T-helper 2 cell (primary cell): ENCODE results near the gene REEP6.

Source experiments
- DNase-seq, 5 experiments: peaks; one replicate each; pipeline versions ENCODE4 v3.0.0 to v3.0.0-alpha.2; 2012 to 2022

The REEP6 gene

DNA sequence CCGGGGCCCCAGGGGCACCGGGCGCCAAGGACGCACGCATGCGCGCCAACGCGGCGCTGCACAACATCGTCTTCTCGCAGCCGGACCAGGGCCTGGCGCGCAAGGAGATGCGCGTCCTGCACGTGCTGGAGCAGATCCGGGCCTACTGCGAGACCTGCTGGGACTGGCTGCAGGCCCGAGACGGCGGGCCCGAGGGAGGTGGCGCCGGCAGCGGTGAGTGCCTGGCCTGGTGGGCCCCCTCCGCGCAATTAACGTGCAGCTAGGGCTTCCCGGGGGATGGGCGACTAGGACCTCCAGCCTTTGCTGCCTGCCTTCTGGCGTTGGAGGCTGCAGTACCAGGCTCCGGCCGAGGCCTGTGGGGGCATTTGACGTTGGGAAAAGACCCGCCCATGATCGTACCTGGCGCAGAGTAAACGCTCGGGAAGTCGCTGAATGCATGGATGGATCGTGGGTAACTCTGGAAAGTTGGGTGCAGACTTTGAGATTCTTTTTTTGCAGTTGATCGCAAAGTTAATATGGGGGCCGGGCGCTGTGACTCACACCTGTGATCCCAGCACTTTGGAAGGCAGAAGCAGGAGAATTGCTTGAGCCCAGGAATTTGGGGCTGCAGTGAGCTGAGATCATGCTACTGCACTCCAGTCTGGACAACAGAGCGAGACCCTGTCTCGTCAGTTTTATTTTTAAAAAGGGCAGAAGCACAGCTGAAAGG is 33.8 kb upstream of the REEP6 start:
- no peak for DNase-seq

DNA sequence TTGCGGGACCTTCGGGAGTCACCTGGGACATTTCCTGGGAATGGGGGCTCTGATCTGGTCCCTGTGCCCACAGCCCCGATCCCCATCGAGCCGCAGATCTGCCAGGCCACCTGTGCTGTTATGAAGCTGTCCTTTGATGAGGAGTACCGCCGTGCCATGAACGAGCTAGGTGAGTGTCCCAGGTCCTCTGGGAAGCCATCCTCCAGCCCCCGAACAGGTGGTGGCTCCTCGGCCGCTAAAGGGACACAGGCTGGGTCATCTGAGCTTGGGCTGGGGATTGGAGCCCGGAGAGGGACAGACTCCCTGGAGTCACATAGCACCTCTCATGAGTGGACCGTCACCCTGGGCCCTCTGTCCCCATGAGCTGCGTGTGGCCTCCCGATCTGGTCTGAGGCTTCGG is 33.1 kb upstream of the REEP6 start:
- DNase-seq: no peak

DNA sequence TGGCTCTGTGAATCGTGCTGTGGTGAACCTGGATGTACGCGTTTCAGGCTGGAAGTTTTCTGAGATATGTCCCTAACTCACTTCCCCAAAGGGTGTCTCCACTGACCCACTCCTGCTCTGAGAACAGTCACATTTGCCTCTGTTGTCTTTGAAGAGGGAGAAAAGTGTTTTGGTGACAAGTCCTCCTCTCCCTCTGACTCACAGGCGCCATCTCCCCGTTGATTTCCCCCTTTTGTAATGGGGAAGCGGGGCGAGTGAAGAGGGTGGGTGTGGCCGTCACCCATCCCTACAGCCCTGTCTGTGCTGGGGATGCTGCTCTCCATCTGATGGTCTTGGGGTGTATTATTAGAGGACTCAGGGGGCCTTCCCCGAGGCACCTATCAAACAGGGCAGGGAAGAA is 31.5 kb upstream of the REEP6 start:
- DNase-seq: no peak

DNA sequence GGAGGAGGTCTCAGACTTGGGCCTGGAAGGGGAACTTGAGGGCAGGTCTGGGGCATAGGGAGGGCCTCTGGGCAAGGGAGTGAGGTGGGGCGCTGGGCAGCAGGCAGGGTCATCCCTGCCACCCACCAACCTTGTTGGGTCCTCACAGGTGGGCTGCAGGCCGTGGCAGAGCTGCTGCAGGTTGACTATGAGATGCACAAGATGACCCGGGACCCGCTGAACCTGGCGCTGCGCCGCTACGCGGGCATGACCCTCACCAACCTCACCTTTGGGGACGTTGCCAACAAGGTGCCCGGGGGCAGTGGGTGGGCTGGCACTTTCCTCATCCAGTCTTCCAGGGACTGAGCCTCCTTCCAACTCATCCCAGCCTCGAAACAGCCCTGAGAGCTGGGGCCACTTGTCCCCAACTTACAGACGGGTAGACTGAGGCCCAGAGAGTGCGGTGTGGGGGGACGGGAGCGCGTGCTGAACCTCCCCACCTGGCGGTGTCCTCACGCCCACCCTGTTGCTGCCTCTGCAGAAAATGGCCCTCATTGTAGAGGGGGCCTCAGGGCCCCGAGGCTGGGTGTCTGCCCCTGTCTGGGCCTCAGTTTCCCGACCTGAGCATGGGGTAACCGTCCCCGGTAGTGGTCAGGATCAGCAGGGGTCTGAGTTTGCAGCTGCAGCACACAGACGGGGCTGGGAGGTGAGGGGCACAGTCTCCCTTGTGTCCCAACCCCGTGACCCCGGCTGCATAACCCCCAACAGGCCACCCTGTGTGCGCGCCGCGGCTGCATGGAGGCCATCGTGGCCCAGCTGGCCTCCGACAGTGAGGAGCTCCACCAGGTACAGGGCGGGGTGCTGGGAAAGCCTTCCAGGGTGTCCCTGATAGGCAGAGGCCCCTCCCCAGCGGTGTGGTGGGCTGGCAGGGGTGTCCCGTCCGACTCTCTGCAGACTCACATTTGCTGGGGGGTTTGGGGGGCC is 30.7 kb upstream of the REEP6 start:
- DNase-seq: no peak

DNA sequence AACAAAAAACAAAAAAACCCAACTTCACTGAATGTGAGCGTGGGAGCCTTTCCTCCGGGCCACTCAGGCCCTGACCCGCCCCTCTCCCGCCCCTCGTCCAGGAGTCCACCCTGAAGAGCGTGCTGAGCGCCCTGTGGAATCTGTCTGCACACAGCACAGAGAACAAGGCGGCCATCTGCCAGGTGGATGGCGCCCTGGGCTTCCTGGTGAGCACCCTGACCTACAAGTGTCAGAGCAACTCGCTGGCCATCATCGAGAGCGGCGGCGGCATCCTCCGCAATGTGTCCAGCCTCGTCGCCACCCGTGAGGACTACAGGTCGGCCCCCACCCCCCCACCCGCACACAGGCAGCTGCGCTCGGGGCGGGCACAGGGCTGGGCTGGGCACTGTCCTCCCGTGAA is 29.1 kb upstream of the REEP6 start:
- no peak for DNase-seq

DNA sequence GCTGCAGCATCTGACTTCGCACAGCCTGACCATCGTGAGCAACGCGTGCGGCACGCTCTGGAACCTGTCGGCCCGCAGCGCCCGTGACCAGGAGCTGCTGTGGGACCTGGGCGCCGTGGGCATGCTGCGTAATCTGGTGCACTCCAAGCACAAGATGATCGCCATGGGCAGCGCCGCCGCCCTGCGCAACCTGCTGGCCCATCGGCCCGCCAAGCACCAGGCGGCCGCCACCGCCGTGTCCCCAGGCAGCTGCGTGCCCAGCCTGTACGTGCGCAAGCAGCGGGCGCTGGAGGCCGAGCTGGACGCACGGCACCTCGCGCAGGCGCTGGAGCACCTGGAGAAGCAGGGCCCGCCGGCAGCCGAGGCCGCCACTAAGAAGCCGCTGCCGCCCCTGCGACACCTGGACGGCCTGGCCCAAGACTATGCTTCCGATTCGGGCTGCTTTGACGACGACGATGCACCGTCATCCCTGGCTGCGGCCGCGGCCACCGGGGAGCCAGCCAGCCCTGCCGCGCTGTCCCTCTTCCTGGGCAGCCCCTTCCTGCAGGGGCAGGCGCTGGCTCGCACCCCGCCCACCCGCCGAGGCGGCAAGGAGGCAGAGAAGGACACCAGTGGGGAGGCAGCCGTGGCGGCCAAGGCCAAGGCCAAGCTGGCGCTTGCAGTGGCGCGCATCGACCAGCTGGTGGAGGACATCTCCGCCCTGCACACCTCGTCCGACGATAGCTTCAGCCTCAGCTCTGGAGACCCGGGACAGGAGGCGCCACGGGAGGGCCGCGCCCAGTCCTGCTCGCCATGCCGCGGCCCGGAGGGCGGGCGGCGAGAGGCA is 25.6 kb upstream of the REEP6 start:
- DNase-seq: peak in 2 of 5 experiments; percentile 31 to 53

DNA sequence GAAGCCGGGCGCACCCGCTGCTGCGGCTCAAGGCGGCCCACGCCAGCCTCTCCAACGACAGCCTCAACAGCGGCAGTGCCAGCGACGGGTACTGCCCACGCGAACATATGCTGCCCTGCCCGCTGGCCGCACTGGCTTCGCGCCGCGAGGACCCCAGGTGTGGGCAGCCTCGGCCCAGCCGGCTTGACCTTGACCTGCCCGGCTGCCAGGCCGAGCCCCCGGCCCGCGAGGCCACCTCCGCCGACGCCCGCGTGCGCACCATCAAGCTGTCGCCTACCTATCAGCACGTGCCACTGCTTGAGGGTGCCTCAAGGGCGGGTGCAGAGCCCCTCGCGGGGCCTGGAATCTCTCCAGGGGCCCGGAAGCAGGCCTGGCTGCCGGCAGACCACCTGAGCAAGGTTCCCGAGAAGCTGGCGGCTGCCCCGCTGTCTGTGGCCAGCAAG is 24.9 kb upstream of the REEP6 start:
- no peak for DNase-seq

DNA sequence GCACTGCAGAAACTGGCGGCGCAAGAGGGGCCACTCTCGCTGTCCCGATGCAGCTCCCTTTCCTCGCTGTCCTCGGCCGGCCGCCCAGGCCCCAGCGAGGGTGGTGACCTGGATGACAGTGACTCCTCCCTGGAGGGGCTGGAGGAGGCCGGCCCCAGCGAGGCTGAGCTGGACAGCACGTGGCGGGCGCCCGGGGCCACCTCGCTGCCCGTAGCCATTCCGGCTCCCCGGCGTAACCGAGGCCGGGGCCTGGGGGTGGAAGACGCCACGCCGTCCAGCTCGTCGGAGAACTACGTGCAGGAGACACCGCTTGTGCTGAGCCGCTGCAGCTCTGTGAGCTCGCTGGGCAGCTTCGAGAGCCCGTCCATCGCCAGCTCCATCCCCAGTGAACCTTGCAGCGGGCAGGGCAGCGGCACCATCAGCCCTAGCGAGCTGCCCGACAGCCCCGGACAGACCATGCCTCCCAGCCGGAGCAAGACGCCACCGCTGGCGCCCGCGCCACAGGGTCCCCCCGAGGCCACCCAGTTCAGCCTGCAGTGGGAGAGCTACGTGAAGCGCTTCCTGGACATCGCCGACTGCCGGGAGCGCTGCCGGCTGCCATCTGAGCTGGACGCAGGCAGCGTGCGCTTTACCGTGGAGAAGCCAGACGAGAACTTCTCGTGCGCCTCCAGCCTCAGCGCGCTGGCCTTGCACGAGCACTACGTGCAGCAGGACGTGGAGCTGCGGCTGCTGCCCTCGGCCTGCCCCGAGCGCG is 24.3 kb upstream of the REEP6 start:
- DNase-seq: no peak

DNA sequence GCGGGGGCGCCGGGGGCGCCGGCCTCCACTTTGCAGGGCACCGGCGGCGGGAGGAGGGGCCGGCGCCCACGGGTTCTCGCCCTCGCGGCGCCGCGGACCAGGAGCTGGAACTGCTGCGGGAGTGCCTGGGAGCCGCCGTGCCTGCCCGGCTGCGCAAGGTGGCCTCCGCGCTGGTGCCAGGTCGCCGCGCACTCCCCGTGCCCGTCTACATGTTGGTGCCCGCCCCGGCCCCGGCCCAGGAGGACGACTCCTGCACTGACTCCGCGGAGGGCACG is 23.8 kb upstream of the REEP6 start:
- DNase-seq: no peak

DNA sequence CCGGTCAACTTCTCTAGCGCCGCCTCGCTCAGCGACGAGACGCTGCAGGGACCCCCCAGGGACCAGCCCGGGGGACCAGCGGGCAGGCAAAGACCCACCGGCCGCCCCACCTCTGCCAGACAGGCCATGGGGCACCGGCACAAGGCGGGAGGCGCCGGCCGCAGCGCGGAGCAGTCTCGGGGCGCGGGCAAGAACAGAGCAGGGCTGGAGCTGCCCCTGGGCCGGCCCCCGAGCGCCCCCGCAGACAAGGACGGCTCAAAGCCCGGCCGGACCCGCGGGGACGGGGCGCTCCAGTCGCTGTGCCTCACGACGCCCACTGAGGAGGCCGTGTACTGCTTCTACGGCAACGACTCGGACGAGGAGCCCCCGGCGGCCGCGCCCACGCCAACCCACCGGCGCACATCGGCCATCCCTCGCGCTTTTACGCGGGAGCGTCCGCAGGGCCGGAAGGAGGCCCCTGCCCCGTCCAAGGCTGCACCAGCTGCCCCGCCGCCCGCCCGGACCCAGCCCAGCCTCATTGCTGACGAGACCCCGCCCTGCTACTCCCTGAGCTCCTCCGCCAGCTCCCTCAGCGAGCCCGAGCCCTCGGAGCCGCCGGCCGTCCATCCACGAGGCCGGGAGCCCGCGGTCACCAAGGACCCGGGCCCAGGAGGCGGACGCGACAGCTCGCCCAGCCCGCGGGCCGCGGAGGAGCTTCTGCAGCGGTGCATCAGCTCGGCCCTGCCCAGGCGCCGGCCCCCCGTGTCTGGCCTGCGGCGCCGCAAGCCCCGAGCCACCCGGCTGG is 23.3 kb upstream of the REEP6 start:
- DNase-seq: no peak

DNA sequence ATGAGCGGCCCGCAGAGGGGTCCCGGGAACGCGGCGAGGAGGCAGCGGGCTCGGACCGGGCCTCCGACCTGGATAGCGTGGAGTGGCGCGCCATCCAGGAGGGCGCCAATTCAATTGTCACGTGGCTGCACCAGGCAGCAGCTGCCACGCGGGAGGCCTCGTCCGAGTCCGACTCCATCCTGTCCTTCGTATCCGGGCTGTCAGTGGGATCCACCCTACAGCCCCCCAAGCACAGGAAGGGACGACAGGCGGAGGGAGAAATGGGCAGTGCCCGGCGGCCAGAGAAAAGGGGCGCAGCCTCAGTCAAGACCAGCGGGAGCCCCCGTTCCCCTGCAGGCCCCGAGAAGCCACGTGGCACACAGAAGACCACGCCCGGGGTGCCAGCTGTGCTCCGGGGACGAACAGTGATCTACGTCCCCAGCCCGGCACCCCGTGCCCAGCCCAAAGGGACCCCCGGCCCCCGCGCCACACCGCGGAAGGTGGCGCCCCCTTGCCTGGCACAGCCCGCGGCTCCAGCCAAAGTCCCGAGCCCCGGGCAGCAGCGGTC is 22.6 kb upstream of the REEP6 start:
- DNase-seq: no peak

DNA sequence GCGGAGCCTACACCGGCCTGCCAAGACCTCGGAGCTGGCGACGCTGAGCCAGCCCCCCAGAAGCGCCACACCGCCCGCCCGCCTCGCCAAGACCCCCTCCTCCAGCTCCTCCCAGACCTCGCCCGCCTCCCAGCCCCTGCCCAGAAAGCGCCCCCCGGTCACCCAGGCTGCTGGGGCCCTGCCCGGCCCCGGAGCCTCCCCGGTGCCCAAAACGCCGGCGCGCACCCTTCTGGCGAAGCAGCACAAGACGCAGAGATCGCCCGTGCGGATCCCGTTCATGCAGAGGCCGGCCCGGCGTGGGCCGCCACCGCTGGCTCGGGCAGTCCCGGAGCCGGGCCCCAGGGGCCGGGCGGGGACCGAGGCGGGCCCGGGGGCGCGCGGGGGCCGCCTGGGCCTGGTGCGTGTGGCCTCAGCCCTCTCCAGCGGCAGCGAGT is 22.1 kb upstream of the REEP6 start:
- no peak for DNase-seq

DNA sequence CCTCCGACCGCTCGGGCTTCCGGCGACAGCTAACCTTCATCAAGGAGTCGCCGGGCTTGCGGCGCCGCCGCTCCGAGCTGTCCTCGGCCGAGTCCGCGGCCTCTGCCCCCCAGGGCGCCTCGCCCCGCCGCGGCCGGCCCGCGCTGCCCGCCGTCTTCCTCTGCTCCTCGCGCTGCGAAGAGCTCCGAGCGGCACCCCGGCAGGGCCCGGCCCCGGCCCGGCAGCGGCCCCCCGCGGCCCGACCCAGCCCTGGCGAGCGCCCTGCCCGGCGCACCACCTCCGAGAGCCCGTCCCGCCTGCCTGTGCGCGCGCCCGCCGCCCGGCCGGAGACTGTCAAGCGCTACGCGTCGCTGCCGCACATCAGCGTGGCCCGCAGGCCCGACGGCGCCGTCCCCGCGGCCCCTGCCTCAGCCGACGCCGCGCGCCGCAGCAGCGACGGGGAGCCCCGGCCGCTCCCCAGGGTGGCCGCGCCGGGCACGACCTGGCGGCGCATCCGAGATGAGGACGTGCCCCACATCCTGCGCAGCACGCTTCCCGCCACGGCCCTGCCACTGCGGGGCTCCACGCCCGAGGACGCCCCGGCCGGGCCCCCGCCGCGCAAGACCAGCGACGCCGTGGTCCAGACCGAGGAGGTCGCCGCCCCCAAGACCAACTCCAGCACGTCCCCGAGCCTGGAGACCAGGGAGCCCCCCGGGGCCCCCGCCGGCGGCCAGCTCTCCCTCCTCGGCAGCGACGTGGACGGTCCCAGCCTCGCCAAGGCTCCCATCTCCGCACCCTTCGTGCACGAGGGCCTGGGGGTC is 21.5 kb upstream of the REEP6 start:
- DNase-seq: peak in 1 of 5 experiments; percentile 49

DNA sequence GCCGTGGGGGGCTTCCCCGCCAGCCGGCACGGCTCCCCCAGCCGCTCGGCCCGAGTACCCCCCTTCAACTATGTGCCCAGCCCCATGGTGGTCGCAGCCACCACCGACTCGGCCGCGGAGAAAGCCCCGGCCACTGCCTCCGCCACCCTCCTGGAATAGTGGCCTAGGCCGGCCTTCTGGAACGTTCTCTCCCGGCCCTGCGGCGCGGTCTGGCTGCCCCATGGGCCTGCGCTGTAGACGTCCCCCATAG is 21.0 kb upstream of the REEP6 start:
- no peak for DNase-seq

DNA sequence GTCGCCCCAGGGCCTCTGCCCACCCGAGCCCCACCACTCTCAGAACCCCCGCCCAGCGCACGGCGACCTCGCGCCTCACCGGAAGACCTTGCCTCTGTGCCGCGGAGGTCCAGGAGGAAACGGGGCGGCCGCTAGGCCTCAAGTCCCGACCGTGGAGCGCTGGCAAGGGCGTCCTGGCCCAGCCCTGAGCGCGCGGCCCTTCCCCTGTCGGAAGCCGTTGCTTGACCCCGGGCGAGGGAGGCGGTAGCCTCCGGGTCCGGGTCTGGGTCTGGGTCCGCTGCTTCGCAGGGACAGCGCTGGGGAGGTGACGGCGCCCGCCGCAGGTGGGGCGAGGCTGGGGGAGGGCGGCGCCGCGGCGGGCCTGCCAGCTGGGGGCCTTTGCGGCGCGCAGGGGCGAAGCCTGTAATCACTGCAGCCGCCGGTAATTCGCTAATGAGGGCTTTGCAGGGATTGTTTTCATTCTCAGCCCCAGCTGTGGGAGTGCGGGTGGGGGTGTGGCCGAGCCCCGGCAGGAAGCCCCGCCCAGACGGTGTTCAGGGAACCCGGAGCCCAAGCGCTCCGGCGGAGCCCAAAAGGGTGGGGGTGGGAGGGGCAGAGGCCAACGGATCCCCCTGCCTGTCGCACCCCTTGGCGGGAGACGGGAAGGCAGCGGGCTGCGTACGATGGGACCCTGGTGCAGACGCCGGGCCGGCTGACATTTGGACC is 20.5 kb upstream of the REEP6 start:
- DNase-seq: peak; percentile 35 to 68 (median 62)

DNA sequence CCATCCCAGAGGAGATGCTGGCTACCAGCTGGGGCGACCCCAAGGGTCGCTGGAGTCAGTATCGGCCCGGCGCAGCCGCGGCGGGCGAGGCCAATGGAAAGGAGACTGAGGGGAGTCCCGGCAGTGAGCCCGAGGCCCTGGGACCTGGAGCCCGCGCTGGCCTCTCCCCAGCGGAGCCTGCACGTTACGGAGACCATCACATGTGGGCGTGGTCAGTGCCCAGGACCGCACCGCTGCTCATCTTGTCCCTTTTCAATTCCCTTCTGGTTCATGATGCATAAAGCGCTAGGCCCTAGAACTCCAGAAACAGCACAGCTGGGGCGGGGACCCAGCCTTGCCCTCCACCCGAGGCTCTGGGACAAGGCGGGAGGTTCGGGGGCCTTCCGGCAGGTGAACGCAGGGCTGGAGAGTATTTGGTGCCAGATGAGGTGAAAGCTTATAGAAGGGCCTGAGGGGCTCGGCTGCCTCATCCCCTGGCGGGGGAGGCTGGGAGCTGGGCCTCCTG is 19.9 kb upstream of the REEP6 start:
- DNase-seq: no peak

DNA sequence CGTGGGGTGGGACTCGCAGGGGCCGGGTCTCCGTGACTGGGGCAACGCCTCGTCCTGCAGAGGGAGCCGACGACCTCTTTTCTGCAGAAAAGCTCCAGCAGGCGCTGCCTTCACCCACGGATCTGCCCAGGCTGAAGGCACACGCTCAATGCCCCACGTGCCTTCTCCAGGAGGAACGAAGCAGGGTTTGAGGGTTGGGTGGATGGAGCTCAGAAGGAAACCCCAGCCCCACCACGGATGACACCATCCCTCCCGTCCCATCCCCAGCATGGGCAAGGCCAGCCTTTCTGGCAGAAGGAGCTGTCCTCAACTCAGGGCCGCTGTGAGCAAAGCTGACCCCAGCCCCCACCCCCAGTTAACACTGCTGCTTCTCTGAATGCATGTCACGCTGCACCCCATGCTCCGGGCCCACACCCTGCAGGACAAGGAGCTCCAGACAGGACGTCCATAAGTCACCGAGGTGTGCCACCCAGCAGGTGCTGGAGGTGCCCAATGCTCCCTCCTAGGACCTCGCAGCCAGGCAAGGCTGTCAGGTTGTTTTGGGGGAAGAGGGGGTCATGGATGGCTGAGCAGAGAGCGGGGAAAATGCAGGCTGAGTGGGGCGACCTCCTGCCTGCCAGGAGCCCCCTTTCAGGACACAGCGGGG is 19.3 kb upstream of the REEP6 start:
- no peak for DNase-seq

DNA sequence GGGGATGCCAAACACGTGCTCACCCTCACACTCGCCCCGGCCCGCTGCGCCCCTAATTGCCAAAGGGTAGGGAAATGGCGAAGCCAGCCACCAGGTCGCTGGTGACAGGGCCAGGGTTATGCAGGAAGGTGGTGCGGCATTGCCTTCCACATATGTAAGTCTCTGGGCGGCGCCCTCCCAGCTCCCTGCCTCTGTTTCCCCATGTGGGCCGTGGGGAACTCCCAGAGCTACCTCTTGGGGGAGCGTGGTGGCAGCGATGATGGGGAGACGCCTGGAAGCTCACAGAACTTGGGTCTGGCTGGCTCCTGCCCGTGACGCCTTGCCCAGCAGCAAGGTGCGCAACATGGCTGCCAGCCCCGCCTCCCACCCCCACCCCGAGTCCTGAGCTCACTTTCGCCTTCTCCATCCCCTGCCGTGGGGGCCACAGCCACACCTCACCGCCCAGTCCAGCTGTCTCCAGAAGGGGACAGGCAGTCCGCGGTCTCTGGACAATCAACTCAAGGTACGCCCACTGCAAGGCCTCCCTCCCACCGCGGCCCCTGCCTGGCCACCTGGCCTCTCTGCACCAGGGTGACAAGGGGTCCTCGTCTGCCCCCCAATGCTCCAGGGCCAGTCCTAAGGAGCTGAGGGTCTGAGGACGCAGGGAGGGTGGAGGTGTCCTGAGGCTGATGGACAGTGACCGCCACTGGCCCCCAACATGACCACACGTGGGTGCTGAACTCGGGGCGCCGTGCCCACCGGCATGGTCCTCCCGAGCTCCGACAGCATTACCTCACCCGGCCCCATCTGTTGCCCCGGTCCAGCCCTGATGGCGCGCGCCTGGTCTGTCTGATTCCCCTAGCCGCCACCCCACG is 18.5 kb upstream of the REEP6 start:
- no peak for DNase-seq
